Myocyte (in vitro differentiated cells): ENCODE measurements around the gene SLC30A1. TPM values are rescaled to one million over a fixed set of nuclear protein-coding genes. Genes with fewer than 3 reads are reported as not detected.
"Not testable (repeated sequence)": the region's sequence is repeated elsewhere in the genome, so short reads cannot be mapped to it uniquely, and the experiment has no call there.

Source experiments
- DNase-seq: peaks from one replicate; pipeline ENCODE4 v3.0.0-alpha.2; 2012; ENCODE audit warnings: low read depth
- total RNA-seq: library from RNA; depleted of rRNA; stranded (reverse); fragments of >200 nt; gene quantifications from 2 replicates; pipeline ENCODE4 v1.2.3, GENCODE V29; 2014

Gene SLC30A1
- total RNA-seq, 1 donor from 2014 or later: 20.4 TPM

DNA sequence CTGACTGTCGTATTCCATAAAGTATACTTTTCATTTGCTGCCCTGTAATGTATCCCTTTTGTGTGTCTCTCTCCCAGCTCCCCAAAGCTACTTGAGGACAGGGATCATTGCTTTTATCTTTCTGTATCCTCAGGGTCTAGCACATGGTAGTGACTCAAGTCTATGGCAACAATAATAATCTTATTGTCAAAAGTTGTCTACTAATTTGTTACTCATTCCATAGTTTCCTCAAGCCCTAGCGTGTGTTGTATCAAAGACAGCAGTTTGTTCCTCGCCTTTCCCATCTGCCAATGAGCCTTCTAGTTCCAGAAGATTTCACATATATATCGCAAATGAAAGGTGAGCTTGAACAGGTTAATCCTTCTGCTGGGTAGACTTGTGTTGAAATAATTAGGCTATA is 9.8 kb upstream of the SLC30A1 start:
- DNase-seq: no peak

DNA sequence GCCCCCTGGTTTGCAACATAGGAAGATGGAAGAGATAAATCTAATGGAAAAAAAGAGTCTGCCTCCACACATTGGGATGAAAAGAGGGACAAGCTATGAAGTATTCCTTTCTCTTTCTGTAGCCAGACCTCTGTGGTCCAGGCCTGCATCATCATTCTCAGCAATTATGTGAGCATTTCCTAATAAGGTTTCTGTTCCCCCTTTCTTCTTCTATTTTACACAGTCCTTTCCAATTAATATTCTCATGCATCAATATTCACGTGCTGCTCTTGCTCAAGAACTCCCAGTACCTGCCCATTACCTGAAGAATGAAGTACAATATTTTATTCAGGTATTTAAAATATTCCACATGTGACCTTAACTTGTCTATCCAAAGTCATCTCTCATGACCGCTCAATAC is 8.2 kb upstream of the SLC30A1 start:
- DNase-seq: no peak

DNA sequence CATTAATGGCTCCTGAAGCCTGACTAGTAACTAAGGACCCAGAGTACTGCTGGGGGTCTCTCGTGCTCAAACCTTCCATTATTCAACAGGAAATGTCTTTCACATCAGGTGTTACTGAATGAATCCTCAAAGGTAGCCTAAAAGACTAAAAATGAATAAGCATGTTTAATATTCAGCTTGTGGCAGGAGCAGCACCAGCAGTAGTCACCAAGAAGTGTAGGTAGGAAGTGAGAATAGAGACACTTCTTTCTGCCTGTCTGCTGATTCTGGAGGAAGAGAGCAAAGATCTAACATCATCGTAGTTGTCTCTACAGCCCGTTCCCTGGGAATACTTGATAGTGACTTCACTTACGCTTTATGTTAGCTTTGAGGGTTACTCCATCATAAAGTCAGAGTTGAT is 7.6 kb upstream of the SLC30A1 start:
- no peak for DNase-seq

DNA sequence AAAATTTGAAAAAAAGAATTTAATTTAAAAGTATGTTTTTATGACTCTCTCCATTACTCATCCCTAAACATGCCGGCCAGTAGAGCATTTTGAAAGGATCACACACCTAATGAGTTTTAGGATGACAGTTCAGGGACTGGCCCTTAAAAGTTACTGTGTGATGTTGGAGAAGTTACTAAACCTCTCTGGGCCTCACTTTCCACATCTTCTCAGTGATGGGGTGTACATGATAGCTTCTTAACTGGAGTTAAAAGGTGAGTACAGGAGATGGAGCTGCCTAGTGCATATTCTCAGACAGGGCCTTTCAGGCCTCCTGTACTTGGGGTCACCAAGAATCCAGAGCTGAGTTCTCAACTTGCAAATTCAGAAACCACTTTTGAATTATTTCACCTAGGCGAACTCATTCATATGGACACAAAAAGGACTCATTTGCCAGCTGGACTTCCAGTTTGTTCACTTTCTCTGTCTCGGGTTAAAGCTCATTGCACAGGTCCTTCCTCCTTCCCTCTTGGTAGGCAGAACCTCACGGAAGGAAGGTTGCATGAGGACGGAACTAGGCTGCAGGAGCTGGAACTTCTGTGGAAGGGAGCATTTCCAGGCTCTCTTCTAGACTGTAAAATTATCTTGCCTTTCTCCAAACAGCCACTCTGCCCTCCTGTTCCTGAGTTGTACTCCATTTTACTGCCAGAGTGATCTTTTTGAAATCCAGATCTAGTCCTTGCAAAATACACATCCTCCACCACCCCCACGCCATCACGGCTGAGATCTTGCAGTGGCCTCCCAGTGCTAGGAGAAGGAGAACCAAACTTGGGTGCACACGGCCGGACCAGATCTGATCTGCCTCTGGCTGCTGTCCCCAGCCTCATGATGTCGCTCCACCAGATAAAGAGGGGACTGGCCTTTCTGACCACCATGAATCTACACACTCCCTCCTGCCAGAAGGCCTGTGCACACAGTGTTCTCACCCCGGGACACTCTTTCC is 4.3 kb upstream of the SLC30A1 start:
- DNase-seq: no peak

DNA sequence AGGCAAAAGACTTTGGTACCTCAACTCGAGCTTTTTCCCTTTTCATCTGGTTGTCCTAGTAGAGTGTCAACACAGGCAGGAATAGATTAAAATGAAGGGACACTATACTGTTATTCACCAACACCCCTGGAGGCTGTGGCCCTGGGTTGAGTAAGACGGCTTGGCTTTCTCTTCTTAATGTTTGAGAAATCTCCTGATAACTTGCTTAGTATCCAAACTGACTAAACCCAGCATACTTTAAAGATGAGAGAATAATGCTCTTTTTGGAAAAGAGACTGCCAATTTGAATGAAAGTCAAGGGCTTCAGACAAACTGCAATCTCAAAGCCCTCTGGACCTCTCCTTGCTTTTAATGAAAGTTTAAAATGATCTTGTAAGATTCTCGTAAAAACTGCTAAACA is 2.6 kb upstream of the SLC30A1 start:
- no peak for DNase-seq

DNA sequence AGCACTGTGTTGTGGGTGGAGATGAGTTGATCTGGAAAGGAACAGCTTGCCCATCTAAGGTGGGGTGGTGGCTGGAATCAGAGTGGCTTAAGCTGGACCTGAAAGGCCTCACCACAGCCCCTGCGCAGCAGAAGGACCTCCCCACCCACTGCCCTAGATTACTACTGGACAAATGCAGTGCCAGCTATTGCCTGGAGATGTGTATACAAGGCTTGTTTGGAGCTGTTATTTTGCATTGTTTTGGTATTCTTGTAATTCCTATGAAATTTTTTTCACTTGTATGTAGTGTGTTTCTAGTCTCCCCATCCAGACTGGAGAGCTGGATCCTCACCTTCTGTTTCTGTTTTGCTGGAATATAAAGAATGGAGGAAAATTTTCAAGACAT is 1.3 kb upstream of the SLC30A1 start:
- no peak for DNase-seq

DNA sequence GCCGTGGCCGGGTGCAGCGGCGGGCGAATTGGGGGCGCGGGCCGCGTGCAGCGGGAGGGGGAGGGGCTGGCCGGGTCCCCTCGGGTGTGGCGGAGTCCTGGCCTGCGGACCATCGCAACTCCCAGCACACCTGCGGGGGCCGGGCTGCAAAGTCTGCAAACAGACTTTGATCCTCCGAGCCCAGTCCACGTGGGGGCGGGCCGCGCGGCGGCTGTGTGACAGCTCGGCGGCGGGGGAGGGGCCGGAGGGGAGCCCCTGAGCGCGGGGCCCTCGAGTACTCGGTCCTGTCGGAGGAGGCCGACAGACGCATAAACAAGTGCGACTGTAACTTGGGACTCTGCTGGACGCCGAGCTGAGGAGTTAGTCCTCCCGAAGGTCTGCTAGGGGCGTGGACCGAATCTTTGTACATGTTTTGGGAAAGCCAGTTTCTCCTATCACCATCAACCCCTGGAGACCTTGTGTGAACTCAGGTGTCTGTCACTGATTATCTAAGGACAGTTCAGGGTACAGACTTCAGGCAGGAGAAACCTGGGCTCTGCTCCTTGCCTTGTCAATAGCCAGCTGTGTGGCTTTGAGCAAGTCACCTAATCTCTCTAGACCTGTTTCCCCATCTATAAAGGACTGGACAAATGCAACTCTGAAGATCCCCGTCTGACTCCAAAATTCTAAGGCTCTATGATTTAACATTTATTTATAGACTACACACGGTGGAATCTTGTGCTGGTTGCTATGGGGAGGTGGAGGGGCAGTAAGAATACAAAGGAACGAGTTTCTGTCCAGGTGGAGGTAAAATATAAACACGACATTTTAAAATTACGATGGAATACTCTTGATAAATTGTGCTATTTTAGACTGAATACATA is 710 bp upstream of the SLC30A1 start:
- DNase-seq: peak; percentile 70

DNA sequence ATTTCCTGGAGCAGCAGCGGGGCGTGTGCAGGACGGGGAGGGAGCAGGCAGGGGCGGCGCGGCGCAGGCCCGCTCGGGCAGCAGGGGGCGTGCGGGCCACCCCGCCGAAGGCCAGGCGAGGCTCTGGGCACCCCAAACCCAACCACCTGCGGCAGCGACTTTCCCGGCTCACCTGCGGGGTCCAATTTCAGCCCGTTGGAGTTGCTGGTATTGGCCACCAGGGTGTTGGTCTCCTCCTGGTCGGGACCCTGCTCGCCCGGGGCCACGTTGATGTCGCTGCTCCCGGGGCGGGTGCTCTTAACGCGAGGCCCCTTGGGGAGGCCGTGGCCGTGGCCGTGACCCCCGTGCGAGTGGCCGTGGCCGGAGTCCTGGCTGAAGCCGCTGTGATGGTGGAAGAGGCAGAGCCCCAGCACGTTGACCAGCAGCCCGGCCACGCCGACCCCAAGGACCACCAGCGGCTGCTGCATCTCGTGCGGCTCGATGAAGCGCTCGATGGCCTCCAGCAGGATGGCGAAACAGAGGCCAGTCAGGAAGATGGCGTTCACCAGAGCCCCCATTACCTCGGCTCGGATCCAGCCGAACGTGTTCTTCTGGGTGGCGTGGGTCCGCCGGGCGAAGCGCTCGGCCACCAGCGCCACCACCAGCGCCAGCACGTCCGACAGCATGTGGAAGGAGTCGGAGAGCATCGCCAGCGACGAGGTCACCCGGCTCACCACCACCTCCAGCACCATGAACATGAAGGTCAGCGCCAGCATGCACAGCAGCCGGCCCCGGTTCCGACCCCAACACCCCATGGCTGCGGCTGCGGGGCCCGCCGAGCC is 932 bp downstream of the SLC30A1 start:
- DNase-seq: peak; percentile 72

DNA sequence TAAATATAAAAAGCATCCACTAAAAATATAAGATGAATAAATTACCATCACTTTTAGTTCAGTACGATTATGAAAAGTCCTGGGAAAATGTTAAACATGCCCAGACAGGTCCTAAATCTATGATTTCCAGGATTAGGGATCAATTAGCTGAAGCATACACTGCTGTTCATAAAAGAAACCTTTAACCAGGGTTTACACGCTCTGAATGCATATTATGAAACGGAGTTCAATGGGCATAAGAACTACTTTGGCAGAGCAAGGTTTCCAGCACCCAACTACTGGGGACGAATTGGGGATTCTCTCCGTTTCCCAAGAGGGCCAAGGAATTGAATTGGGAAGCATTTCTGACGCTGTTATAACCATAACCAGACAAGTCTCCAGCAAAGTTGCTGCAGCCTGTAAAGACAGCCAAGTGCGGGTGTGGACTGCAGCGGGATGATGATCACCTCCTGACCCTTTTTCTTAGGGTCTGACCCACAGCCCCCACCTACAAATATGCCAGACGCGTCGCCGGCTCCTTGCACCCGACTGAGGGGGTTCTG is 1.6 kb downstream of the SLC30A1 start:
- no peak for DNase-seq

DNA sequence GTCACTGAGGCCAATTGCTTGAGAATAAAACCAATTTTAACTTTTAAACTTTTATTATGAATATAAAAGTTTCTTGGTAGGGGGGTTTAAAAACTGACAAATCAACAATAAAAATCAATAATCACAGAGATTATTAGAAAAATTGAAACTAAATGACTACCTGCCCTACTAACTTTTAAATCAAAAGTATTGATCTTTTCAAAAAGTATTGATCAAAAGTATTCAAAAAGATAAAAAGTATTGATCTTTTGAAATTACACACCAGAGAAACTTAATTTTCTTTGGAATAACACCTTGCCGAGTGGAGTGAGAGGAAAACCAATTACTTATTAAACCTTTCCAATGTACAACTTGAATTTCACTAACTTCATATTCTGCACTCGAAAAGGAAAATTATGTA is 2.2 kb downstream of the SLC30A1 start:
- DNase-seq: no peak

DNA sequence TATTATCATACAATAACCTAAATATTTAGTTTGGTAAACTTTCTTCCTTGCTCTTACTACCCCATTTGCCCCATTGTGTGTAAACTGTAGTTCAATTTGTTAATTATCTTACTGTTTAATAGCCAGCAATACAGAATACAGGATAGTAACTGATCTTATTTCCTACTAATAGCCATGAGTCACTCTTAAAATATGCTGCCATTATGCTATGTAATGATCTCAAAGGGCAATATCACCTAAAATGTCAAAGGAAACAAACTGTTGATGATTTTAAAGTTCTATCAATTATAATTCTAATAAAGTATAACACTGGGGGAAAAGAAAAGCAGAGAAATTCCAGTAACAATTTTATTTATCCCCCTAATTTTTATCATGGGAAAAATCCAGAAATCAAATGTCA is 4.3 kb downstream of the SLC30A1 start:
- no peak for DNase-seq

DNA sequence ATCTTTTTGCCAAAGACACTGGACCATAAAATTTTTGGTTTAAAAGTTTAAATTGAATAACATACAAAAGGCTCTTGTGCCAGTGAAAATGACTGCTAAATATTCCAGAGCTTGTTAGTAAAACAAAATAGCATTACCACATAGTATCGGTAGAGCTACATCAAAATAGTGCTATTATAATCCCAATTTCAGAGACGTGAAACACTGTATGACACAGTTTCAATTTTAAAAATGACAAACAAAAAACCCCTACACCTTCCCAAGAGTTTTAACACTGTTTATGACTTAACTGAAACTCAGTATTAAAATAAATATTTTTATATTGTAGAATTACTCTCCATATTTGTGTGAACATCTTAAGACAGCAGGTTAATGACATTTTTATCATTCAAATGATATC is 7.0 kb downstream of the SLC30A1 start:
- DNase-seq: no peak

DNA sequence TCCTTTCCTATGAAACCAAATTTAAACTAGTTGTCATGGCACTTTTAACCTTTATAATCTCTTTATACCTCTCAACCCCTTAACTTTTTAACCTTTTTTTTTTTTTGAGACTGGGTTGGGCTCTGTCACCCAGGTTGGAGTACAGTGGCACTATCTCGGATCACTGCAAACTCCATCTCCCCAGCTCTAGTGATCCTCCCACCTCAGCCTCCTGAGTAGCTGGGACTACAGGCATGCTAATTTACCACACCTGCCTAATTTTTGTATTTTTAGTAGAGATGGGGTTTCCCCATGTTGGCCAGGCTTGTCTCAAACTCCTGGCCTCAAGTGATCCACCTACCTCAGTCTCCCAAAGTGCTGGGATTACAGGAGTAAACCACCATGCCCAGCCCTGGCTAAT is 8.6 kb downstream of the SLC30A1 start:
- not testable (repeated sequence) for DNase-seq

DNA sequence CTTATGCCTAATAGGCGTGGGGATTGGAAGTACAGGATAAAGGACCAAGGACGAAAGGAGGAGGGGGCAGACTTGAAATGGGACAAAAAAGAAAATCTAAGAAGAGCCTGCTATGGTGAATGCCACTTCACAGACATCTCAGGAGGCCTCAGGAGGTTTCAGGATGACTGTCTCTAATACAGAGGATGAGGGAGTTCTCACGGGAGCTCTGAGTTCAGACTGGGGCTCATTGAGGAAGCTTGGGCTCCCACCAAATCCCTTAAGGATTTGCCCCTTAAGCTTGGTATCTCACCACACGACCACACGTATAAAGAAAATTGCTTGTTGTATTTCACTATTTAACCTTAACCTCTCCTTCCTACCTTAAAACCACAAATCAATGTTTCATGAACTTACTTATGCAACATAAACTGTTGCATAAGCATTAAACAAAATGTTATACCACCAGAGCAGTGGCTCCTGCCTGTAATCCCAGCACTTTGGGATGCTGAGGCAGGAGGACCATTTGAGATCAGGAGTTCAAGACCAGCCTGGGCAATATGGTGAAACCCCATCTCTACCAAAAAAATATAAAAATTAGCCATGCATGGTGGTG is 12.4 kb downstream of the SLC30A1 start:
- no peak for DNase-seq

DNA sequence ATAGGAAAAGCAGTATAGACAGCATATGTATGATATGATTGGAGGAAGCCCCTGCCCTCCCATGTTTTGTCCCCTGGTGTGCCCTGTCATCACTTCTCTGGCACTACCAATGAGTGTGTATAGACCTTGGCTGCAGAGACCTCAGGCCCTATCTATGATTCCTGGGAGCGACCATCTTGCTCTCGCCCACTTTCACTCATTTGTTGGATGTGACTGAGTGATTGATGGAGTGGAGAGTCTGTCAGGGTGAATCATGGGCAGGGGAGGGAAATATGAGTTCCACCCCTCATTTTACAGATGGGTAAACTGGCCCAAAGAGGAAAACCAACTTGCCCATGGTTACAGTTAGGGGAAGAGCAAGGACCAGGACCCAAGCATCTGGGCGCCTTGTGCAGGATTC is 14.9 kb downstream of the SLC30A1 start:
- no peak for DNase-seq

DNA sequence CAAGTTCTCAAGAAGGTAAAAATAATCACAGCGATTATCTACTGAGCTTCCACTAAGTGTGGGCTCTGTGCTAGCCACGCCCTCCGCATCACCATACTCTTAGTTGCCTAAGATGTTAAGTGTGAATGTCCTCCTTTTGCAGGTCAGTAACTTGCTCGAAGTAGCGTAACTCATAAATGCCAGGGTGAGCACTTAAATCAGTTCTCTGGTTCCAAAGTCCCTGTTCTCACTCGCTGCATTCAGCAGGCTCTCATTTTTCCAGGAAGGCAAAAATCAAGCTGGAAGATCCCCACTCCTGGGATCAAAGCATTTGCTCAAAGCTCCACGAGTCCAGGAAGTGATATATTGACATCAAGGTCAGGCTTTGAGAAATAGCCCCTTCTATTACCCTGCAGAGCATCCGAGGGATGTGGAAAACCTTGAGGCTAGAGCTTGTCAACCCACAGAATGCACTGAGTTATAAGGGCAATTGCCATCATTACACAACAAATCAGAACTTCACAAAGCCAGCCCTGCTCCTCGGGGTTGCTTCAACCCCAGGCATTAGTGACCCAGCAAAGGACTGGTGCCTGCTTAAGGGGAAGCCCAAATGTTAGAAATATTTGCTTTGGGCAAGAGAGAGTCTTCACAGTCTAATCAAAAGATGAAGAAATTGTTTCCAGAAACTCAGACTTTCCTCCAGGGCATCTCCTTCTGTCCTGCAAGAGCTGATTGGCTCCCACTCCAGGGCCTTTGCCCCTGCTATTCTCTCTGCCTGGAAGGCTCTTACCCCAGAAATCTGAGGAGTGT is 19.5 kb downstream of the SLC30A1 start:
- DNase-seq: no peak

DNA sequence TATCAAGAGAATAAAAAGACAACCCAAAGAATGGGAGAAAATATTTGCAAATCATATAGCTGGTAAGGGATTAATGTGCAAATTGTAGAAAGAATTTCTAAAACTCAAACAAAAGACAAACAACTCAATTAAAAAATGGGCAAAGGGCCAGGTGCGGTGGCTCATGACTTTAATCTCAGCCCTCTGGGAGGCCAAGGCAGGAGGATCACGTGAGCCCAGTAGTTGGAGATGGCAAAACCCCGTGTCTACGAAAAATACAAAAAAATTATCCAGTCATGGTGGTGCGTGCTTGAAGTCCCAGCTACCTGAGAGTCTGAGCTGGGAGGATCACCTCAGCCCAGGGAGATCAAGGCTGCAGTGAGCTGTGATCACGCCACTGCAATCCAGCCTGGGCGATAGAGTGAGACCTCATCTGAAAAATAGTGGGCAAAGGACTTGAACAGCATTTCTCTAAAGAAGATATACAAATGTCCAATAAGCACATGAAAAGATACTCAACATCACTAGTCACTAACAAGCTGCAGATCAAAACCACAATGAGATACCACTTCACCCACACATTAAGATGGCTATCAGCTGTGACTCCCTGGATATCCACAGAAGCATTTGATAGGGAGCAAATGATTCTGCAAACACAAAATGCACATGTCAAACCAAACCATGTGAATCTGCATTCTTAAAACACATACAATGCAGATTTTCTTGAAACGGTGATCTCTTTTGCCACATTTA is 20.9 kb downstream of the SLC30A1 start:
- DNase-seq: peak; percentile 46

DNA sequence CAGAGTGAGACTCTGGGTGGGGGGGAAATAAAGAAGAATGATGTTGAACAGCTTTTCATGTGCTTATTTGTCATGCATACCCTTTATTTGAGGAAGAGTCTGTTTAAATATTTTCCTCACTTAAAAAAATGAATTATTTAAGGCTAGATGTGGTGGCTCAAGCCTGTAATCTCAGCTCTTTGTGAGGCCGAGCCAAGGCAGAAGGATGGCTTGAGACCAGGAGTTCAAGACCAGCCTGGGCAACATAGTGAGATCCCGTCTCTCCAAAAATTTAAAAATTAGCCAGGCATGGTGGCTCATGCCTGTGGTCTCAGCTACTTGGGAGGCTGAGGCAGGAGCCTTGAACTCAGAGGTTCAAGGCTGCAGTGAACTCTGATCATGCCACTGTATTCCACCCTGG is 25.4 kb downstream of the SLC30A1 start:
- DNase-seq: no peak
